GM12865 (cell line): ENCODE results near the gene CD40LG.

ENCODE experiments used
- DNase-seq: peaks from one replicate; pipeline ENCODE4 v3.0.0; 2010; ENCODE audit warnings: low read depth
- H3K4me3 ChIP-seq: 2 replicates; pipeline ENCODE4 v1.5.1; 2011; ENCODE audit warnings: mild to moderate bottlenecking, low read depth, low read length, control low read depth
- CTCF ChIP-seq: IDR thresholded peaks from 2 replicates; pipeline ENCODE4 v1.5.1; 2011; ENCODE audit warnings: low read length, control low read depth, low read depth, inconsistent platforms; ENCODE audit not compliant: insufficient read depth; ENCODE audit errors: missing control alignments

Gene CD40LG

GRCh38 chrX:136647677-136648360 is at the start of gene CD40LG:
Gene CD40LG (plus strand): TSS chrX:136648158. CDS start chrX:136648249, 91 bp downstream.
- DNase-seq, result no peak
- TF ChIP-seq CTCF, result no peak
- H3K4me3 ChIP-seq, result no peak within 1 kb of the TSS

GRCh38 chrX:136598631-136599030 is 49.3 kb upstream of the CD40LG start:
- DNase-seq, result peak; percentile 17
- TF ChIP-seq CTCF, result no peak
- H3K4me3 ChIP-seq, result no peak overlapping the region

GRCh38 chrX:136600059-136600458 is 47.9 kb upstream of the CD40LG start:
- TF ChIP-seq CTCF, result no peak
- no peak overlapping the region for H3K4me3 ChIP-seq
- DNase-seq, result no peak

- DNase-seq, result no peak
- TF ChIP-seq CTCF, result no peak
- no peak overlapping the region for H3K4me3 ChIP-seq
These were observed 40.7 kb upstream of the CD40LG start for GRCh38 chrX:136607236-136607635.

DNA sequence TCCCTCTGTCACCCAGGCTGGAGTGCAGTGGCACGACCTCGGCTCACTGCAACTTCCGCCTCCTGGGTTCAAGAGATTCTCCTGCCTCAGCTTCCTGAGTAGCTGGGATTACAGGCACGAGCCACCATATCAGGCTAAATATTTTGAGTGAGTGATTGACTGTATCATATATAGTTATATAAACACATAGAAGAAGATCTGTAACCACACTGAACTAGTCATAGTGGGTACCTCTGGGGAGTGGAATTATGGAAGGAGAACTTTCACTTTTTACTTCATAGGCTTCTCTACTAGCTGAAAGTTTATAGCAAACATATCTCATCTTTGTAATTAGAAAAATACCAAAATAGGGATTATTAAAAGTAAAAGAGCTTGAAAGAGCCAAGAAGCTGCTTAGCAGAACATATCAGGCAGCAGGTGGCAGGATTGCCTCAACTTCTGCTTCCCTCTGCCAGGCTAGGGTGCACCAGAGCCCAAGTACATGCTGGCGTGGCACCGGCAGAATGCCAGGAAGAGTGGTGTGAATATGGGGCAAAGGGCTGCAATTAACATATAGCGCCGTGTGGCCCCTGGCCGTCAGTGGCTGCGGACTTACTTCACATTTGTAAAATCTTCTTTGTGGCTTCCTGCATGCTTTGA is 39.5 kb upstream of the CD40LG start:
- peak; percentile 71 for DNase-seq
- H3K4me3 ChIP-seq, result no peak overlapping the region
- TF ChIP-seq CTCF, result peak; percentile 30

- H3K4me3 ChIP-seq, result no peak overlapping the region; the same call in 1 of the 2 replicates
- no peak for TF ChIP-seq CTCF
- DNase-seq, result peak; percentile 61
These were observed 30.8 kb upstream of the CD40LG start for GRCh38 chrX:136616987-136617685.
